Mucosa of stomach (tissue), 1 donor: ENCODE measurements around the gene SLC5A2.

Experiments used
- H3K27me3 ChIP-seq: one replicate; pipeline ENCODE4 v1.7.0; 2013; ENCODE audit warnings: mild to moderate bottlenecking, low read length; ENCODE audit not compliant: control insufficient read depth, insufficient read depth
- H3K36me3 ChIP-seq: one replicate; pipeline ENCODE4 v1.7.0; 2013; ENCODE audit warnings: low read length; ENCODE audit not compliant: control insufficient read depth, insufficient read depth
- H3K4me1 ChIP-seq: one replicate; pipeline ENCODE4 v1.7.0; 2013; ENCODE audit warnings: mild to moderate bottlenecking, low read length; ENCODE audit not compliant: control insufficient read depth, insufficient read depth
- H3K4me3 ChIP-seq: one replicate; pipeline ENCODE4 v1.7.0; 2013; ENCODE audit warnings: low read length
- H3K9ac ChIP-seq: one replicate; pipeline ENCODE4 v1.7.0; 2013; ENCODE audit warnings: mild to moderate bottlenecking, low read length, moderate library complexity
- H3K9me3 ChIP-seq: one replicate; pipeline ENCODE4 v1.7.0; 2013; ENCODE audit warnings: mild to moderate bottlenecking, low read length, moderate library complexity; ENCODE audit not compliant: control insufficient read depth
- donor health status: Pancreatic carcinoma.

The SLC5A2 gene

DNA sequence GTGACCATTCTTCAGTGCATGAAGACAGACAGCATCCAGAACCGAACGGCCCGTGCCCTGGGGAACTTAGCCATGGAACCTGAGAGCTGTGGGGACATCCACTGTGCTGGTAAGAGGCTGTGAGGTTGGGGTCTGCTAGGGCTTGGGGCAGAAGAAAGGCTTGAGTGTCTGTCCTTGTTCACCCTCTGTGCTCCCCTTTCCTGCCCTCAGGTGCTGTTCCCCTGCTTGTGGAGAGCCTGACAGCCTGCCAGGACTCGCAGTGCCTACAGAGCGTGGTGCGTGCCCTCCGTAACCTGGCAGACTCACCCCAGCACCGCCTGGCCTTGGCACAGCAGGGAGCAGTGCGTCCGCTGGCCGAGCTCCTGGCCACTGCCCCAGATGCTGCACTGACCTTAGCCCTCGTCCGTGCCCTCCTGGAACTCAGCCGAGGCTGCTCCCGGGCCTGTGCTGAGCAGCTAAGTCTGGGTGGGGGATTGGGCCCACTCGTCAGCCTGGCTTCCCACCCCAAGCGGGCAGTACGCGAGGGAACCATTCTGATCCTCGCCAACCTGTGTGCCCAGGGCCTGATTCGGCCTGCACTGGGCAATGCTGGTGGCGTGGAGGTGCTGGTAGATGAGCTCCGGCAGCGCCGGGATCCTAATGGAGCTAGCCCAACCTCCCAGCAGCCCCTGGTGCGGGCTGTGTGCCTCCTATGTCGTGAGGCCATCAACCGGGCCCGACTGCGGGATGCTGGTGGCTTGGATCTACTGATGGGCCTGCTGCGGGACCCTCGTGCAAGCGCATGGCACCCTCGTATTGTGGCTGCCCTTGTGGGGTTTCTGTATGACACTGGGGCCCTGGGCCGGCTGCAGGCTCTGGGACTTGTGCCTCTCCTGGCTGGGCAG is 20.8 kb upstream of the SLC5A2 start:
- no peaks in the 10 kb centered on the region for H3K36me3 ChIP-seq

DNA sequence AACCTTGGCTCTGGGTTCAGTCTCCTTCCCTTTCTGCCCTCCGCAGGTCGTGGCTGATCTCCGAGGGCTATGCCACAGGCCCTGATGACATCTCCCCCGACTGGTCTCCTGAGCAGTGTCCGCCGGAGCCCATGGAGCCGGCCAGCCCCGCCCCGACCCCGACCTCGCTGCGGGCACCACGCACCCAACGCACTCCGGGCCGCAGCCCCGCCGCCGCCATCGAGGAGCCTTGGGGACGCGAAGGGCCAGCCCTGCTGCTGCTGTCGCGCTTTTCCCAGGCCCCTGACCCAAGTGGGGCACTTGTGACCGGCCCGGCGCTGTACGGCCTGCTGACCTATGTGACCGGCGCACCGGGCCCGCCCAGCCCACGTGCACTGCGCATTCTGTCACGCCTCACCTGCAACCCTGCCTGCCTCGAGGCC is 18.6 kb upstream of the SLC5A2 start:
- no peaks in the 10 kb centered on the region for H3K27me3 ChIP-seq
- peaks cover 7% of the 10 kb centered on the region for H3K4me1 ChIP-seq
- H3K4me3 ChIP-seq, result no peak overlapping the region
- no peaks in the 10 kb centered on the region for H3K36me3 ChIP-seq
- no peaks in the 10 kb centered on the region for H3K9me3 ChIP-seq
- no peak overlapping the region for H3K9ac ChIP-seq

More for the DNA sequence above, 20.8 kb upstream of the SLC5A2 start:
- Histone ChIP-seq H3K9me3 (no peaks in the 10 kb centered on the region), H3K4me3 (no peak overlapping the region), H3K27me3 (no peaks in the 10 kb centered on the region), H3K9ac (no peak overlapping the region), H3K4me1 (peaks cover 16% of the 10 kb centered on the region)

DNA sequence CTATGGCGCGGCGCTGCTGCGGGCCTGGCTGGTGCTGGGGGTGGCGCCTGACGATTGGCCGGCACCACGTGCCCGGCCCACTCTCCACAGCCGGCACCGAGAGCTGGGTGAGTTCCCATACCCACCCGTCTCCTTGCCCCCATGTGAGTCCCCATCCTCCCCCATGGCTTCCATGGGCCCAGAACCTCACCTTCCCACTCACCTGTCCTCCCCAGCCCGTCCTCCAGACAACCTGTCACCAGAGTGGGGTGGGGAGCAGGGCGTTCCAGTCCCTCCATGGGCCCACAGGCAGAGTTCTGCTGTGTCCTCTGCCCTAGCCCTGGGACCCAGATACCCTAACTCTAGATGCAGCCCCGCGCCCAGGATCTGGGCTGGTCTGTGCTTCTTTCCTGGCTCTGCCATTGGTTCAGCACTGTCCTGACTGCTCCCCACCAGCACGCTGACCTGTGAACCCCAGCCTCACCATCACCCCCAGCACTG is 18.1 kb upstream of the SLC5A2 start:
- no peaks in the 10 kb centered on the region for H3K27me3 ChIP-seq
- H3K9ac ChIP-seq, result no peak overlapping the region
- no peaks in the 10 kb centered on the region for H3K36me3 ChIP-seq
- peaks cover 7% of the 10 kb centered on the region for H3K4me1 ChIP-seq
- H3K9me3 ChIP-seq, result no peaks in the 10 kb centered on the region
- no peak overlapping the region for H3K4me3 ChIP-seq

DNA sequence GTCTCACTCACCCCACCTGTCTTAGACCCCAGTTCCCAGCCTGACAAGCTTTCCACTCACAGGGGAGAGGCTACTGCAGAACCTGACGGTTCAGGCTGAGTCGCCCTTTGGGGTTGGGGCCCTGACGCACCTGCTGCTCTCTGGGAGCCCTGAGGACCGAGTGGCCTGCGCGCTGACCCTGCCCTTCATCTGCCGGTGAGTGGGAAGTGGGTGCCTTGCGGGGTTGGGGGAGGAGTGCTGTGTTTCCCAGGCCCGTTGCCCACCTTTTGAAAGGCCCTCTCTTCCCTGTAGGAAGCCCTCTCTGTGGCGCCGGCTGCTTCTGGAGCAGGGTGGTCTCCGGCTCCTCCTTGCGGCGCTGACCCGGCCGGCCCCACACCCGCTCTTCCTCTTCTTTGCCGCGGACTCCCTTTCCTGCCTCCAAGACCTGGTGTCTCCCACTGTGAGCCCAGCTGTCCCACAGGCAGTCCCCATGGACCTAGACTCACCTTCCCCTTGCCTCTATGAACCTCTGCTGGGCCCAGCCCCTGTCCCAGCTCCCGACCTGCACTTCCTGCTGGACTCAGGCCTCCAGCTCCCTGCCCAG is 17.0 kb upstream of the SLC5A2 start:
- no peaks in the 10 kb centered on the region for H3K36me3 ChIP-seq
- no peaks in the 10 kb centered on the region for H3K4me1 ChIP-seq
- no peak overlapping the region for H3K4me3 ChIP-seq
- no peaks in the 10 kb centered on the region for H3K9me3 ChIP-seq
- no peak overlapping the region for H3K9ac ChIP-seq
- H3K27me3 ChIP-seq, result no peaks in the 10 kb centered on the region

DNA sequence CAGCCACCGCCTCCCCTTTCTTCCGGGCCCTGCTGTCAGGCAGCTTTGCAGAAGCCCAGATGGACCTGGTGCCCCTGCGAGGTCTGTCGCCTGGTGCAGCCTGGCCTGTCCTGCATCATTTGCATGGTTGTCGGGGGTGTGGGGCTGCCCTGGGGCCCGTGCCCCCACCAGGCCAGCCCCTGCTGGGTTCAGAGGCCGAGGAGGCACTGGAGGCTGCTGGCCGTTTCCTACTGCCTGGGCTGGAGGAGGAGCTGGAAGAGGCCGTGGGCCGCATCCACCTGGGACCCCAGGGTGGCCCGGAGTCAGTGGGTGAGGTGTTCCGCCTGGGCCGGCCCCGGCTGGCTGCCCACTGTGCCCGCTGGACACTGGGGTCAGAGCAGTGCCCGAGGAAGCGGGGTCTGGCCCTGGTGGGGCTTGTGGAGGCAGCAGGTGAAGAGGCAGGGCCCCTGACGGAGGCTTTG is 16.5 kb upstream of the SLC5A2 start:
- H3K9ac ChIP-seq, result no peak overlapping the region

DNA sequence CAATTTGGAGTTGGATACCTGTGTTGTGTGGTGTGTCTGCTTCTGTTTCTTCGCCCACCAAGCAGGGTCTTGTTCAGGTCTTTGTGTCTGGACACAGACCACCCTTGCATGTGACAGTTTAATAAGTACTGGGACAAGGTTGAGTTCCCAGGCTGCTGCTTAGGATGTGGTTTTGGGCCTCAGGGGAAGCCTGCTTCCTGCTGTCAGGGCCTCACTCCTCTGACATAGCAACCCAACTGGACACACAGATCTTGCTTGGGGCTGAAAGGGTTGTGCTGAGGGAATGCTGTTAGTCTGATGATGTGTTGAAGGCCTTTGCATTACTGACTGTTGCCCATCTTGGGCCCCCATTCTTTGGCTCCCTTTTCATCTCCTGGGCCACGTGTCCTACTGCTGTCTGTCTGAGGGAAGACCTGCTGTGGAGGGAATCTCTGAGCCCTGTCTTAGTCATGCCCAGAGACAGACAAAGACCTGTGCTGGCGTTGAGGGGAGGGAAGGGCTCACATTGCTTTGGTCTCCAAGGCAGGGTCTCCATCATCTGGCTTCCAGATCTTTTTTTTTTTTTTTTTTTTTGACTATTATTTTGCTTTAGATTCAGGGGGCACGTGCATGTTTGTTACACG is 15.7 kb upstream of the SLC5A2 start:
- Histone ChIP-seq H3K27me3 (no peaks in the 10 kb centered on the region), H3K36me3 (no peaks in the 10 kb centered on the region), H3K9me3 (no peaks in the 10 kb centered on the region)

More for the DNA sequence above, 16.5 kb upstream of the SLC5A2 start:
- Histone ChIP-seq H3K27me3 (no peaks in the 10 kb centered on the region), H3K36me3 (no peaks in the 10 kb centered on the region), H3K4me3 (no peak overlapping the region), H3K4me1 (peaks cover 4% of the 10 kb centered on the region), H3K9me3 (no peaks in the 10 kb centered on the region)

DNA sequence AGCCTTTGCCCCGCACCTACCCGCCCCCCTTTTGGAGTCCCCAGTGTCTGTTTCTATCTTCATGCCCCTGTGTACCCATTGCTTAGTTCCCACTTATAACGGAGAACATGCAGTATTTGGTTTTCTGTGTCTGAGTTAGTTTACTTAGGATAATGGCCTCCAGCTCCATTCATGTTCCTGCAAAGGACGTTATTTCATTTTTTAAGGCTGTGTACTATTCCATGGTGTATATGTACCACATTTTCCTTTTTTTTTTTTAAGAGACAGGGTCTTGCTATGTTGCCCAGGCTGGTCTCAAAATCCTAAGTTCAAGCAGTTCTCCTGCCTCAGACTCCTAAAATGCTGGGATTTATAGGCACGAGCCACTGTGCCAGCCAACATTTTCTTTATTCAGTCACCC is 15.1 kb upstream of the SLC5A2 start:
- no peaks in the 10 kb centered on the region for H3K27me3 ChIP-seq
- no peaks in the 10 kb centered on the region for H3K9me3 ChIP-seq
- no peak overlapping the region for H3K4me3 ChIP-seq
- H3K36me3 ChIP-seq, result no peaks in the 10 kb centered on the region
- peaks cover 12% of the 10 kb centered on the region for H3K4me1 ChIP-seq
- no peak overlapping the region for H3K9ac ChIP-seq

More for the DNA sequence above, 15.7 kb upstream of the SLC5A2 start:
- no peak overlapping the region for H3K4me3 ChIP-seq
- no peak overlapping the region for H3K9ac ChIP-seq
- H3K4me1 ChIP-seq, result peaks cover 8% of the 10 kb centered on the region

DNA sequence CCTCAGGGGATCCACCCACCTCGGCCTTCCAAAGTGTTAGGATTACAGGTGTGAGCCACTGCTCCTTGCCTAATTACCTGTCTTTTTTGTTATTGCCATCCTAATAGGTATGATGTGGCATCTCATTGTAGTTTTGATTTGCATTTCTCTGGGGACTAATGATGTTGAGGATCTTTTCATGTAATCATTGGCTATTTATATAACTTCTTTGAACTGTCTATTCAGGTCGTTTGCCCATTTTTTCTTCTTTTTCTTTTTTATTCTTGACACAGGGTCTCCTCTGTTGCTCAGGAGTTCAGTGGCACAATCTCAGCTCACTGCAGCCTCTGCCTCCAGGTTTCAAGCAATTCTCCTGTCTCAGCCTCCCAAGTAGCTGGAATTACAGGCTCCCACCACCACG is 12.3 kb upstream of the SLC5A2 start:
- Histone ChIP-seq H3K27me3 (no peaks in the 10 kb centered on the region), H3K9ac (no peak overlapping the region), H3K9me3 (no peaks in the 10 kb centered on the region), H3K4me3 (no peak overlapping the region), H3K36me3 (no peaks in the 10 kb centered on the region), H3K4me1 (peaks cover 12% of the 10 kb centered on the region)

DNA sequence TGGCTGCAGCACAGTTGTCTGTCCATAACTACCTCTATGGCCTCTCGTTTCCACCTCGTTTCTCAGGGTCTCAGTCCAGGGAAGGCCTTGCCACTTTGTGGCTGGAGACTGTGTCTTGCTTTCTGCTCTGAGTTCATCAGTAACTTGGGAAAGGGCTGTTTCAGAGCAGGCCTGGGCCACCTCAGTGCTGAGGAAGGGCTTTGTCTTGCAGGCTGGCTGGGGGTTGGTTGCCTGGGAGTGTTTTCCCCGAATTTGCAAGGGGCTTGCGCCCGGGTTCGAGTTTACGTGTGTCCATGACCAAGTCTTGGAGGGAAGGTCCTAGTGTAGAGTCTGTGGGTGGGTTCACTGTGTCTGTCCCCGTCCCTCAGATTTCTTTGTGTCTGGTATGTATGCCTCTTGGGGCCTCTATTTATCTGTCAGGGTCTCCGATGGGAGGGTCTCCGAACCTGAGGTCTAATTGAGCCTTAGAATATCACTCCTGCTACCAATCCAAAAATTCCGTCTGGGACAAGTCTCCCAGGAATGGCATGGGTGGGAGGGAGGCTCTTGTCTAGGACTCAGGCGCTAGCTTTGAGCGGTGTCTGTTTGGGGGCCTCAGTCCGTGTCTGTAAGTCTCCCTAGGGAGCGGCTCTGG is 11.6 kb upstream of the SLC5A2 start:
- no peak overlapping the region for H3K4me3 ChIP-seq
- H3K9ac ChIP-seq, result peak overlapping the region; percentile 76
- no peaks in the 10 kb centered on the region for H3K36me3 ChIP-seq
- H3K27me3 ChIP-seq, result no peaks in the 10 kb centered on the region
- H3K4me1 ChIP-seq, result peaks cover 19% of the 10 kb centered on the region
- H3K9me3 ChIP-seq, result no peaks in the 10 kb centered on the region

DNA sequence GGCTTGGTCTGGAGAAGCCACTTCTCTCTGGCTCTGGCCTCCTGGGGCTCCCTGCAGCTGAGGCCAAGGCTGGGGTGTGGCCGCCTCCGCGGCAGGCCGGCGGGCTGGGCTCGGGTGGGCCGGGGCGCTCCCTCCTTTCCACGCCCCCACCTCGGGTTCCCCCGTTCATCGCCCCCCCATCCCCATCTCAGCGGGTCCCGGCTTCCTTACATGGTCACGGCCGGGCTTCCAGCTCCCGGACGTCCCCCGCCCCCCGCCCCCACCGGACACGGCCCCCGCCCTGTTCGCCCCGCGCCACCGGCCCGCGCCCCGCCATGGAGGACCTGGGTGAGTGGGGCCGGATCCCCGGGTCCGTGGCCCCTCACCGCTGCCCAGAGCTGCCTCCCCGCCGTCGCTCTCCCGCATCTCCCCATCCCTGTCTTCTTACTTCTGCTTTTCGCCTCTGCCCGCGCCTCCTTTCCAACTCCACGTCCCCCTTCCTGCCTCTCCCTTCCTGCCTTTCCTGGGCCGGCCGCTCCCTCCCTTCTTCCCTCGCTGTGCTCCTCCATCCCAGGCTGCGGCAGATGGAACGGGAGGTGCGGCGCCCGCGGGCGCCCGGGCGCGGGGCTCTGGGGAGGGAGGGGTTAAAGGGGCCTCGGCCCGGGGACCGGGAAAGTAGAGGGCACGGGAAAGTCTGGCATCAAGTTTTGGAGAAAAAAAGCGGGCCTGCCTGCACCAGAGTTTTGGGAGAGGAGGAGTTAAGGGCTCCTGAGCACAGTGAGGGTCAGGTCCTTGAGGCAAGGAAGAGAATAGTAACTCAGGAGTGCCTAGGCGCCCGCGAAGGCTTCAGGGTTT is 10.8 kb upstream of the SLC5A2 start, which contains the start of gene TGFB1I1:
Gene TGFB1I1, plus strand, starts transcription at position 278 of the 834 bp plus-strand sequence. Its CDS starts 37 bp downstream, at position 315.
- Histone ChIP-seq H3K9ac (peak within 1 kb of the TSS; percentile 76), H3K4me3 (no peak within 1 kb of the TSS), H3K4me1 (peaks cover 20% of the 10 kb centered on the region), H3K9me3 (no peaks in the 10 kb centered on the region), H3K36me3 (no peaks in the 10 kb centered on the region), H3K27me3 (no peaks in the 10 kb centered on the region)

DNA sequence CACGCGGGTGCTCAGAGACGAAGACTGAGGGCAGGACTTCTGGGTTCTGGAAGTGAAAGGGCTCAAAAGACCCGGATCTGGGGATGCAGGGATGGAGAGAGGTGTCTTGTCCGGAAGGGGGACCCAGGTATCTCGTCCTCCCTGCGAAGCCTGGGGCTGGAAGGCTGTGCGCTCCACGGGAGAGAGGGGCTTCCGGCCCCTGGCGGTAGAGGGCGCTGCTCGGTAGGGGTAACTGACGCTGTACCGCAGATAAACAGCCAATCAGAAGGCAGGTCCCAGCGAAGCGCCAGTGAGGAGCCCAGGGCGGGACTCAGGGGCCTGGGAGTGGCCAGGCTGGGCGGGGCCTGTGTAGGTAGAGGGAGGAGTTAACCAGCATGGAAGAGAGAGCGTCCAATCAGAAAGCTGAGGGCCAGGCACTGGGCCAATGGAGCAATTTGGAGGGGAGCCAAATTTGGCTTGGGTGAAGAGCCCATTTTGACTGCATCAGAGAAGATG is 10.2 kb upstream of the SLC5A2 start:
- Histone ChIP-seq H3K4me3 (no peak overlapping the region), H3K4me1 (peaks cover 22% of the 10 kb centered on the region), H3K36me3 (no peaks in the 10 kb centered on the region), H3K9me3 (no peaks in the 10 kb centered on the region), H3K9ac (peak overlapping the region; percentile 73), H3K27me3 (no peaks in the 10 kb centered on the region)
